HG03135 (cell line): ENCODE results near the gene NES.

Experiments used
- ATAC-seq: cut with Tn5 transposase; IDR thresholded peaks from one replicate; pipeline ENCODE4 v1.9.1; 2021; ENCODE audit warnings: mild to moderate bottlenecking, moderate library complexity; ENCODE audit not compliant: unreplicated experiment

NES gene

GRCh38 chr1:156681196-156681960 is 4.2 kb upstream of the NES start:
- no peak for ATAC-seq

DNA sequence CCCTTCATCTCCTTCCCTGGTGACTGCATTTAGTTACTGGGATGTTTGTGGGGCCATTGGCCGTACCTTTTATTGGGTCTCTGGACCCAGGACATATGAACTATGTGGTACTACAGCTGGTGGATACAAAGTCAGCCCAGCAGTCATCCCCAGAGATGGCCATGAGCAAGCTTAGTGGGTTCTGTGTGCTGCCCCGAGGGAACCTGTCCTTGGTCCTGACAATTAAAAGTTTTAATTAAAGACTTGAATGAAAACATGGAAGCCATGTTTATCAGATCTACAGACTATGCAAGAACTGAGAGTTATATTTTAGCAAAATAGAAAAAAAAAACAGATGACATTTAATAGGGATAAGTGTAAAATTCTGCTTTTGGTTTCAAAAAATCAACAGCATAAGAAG is 2.8 kb upstream of the NES start:
- no peak for ATAC-seq

DNA sequence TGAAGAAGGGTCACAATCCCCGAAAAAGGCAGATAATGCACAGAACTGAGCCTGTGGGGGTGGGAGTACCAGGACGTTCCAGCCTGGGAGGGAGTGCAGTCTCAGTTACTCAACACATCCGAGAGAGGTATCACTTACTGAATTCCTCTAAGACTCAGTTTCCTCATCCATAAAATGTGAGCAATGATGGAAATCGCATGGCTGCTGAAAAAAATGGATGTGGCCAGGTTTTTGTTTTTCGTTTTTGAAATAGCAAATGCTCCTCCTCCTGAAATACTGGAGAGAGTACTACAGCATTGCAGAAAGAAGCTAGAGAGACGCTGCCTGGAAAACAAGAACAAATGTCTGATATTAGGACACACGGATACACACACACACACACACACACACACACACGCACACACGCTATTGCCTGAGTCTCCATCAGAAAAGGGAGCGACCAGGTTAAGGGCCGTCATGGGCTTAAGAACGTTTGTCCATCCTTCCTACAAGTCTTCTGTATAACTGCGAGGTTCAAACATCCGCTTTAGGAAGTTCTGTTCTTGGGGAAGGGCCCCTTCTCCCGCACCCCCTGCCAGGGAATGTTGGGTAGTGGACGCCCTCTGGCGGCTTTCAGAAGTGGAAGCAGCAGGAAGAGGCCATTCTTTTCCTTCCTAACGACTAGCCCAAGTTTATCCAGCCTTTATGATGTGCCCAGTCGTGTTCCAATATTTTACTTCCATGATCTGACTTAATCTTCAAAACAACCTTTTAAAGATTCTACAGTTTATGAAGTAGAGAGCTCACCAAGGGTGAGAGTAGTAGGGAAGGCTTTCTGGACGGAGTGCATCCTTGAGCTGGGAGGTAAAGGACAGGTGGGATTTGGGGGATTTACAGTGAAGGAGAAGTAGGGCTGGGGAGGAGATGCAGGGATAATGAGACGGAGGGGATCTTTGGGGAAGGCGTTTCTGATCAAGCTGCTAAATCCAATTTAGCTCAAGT is 699 bp upstream of the NES start:
- ATAC-seq = no peak

GRCh38 chr1:156676114-156676819 is 940 bp downstream of the NES start:
- no peak for ATAC-seq

GRCh38 chr1:156675210-156676113 is 1.7 kb downstream of the NES start:
- ATAC-seq = no peak

- ATAC-seq = no peak
These were observed 3.7 kb downstream of the NES start for GRCh38 chr1:156673387-156674121.

- no peak for ATAC-seq
These were observed 5.4 kb downstream of the NES start for GRCh38 chr1:156671804-156672203.

DNA sequence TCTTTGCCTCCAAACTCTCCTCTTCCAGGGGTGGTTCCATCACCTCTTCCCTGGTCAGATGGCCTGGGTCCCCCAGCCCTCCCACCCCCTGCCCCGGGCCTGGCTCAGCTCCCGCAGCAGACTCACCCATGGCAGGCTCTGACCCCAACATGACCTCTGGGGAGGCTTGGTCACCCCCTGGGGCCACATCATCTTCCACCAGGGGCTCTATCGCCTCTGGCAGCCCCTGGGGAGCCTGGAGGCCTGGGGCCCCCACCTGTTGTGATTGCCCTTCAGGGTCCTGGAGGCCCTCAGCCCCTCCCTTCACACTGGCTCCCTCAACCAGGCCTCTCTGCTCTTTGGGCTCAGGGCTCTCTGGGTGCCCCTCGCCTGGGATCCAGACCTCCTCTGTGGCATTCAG is 6.4 kb downstream of the NES start:
- no peak for ATAC-seq

DNA sequence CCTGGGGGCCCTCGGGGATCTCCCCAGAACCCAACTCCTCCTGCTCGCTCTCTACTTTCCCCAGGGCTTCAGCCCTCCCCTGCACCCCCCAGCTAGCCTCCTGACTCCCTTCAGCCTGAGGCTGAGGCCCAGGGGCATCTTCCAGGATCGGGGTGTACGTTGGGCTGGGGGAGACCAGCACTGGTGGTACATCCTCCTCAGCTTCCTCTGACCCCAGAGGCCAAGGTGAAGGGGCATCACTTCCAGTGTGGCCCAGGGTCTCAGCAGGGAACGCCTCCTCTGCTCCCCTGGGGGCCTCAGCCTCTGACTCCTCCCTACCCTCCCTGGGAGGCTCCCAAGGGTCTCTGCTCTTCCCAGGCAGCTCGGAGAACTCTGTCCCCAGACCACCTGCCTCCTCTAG is 6.8 kb downstream of the NES start:
- no peak for ATAC-seq

- no peak for ATAC-seq
These were observed 7.4 kb downstream of the NES start for GRCh38 chr1:156669794-156670193.

- ATAC-seq = no peak
These were observed 8.2 kb downstream of the NES start for GRCh38 chr1:156668801-156669637.

DNA sequence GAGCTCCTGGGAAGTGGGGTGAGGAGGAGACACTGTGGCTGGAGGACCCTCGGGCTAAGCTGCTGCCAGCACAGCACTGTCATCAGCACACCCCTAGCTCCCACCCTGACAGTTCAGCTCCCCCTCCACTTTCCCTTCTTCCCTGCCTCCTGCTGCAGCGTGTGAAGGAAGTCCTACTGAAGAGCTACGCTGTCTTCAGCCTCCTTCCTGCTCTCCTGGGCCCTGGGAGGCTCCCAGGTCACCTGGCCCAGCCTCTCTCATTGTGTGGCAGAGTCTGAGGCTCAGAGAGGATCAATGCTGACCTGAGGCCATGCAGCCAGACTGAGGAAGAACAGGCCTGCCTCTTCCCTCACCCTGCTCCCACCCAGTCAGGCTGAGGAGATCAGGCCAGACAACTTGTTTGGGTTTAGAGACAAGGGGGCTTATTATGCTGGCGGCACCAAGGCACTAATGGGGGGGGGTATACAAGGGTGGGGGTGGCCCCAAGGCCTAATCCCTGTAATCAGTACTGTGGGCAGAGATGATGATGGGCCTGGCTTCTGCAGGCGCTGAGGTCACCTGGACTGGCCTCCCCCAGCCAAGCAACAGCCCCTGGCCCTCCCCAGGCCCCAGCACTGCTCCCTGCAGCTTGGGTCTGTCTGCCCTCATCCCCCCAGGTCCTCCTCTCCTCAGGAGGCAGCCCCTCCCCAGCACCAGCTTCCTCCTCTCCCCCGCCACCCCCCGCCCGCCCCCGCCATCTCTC is 9.1 kb downstream of the NES start:
- no peak for ATAC-seq

GRCh38 chr1:156667610-156667967 is 9.6 kb downstream of the NES start:
- ATAC-seq = no peak

DNA sequence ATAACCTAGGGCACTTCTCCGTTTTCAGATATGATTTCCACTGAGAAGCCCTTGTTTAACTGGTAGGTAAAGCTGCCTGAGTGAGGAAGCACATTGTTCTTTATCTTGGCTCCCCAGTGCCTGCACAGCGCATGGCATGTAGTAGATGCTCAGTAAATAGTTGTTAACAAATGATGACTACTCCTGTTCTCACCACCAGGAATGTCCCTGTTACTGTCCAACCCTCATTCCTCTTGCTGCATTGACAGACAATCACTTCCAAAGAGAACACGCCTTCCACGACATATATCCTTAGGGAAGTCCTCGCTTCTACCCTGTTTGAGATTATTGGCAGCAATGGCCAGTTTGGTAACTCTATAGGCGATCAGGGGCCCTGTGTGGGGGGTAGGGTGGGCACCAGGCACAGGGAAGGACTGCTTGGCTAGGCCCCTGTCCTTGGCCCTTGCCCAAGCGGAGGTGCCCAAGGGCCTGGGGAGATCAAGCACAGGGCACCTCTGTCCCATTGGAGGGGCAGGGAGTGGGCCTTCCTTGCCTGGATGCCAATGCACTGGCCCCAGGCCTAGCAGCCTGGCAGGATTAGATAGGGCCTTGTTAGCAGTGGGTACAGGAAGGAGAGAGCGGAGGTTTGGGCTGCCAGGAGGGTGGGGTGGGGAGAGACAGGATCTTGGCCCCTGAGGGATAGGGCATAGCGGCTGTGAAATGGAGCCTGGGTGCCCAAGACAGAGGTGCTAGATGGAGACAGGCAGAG is 10.2 kb downstream of the NES start:
- no peak for ATAC-seq

- no peak for ATAC-seq
These were observed 11.7 kb downstream of the NES start for GRCh38 chr1:156665539-156665938.

DNA sequence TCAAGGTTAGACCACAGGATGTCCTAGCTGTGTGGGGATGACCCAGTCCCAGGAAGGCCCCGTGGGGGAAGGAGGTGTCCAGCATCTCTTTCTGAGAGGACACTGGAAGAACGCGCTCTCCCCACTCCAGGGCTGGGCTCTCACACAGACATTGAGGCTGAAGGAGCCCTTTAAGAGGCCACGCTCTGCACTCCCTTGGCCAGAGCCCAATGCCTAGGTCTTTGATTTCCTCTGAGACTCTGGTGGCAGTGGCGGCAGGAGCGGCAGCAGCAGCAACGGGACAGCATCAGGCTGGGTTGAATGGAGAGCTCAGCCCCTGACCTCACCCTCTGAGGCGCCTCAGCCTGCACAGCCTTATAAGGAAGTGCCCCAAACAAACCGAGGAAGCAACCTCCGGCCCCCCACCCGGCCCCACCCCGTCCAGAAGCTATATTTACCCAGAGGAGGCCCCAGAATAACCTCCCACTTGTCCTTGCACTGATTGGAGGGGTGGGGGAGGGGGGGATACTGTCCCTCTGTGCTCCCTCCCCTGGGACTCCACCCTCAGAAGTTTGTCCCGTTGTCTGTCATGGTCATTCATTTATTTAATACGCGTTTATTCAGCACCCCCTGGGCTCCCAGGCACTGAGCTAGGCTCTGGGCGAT is 12.3 kb downstream of the NES start:
- ATAC-seq = no peak
